Measurements from ENCODE around the gene MAST4.

Gene MAST4

GRCh38 chr5:66989781-66990180 lies 393.6 kb downstream of the MAST4 start:
- Histone ChIP-seq H4K20me1 (ENCODE audit: insufficient read depth, low read length) (no peaks in the 10 kb centered on the region), H3K79me2 (ENCODE audit: low read length) (no peaks in the 10 kb centered on the region), H3K27me3 (replicated peaks; ENCODE audit: insufficient read depth, low read length) (no peaks in the 10 kb centered on the region), H3K4me2 (ENCODE audit: low read depth, low read length) (no peak overlapping the region), H3K27ac (ENCODE audit: low read length) (no peak overlapping the region), H3F3A (ENCODE audit: insufficient read depth, low read length) (no peaks in the 10 kb centered on the region), H3K4me3 (ENCODE audit: low read length) (no peak overlapping the region), H3K36me3 (replicated peaks; ENCODE audit: insufficient read depth, low read length) (no peaks in the 10 kb centered on the region), H3K9me3 (replicated peaks; ENCODE audit: insufficient read depth, low read length) (no peaks in the 10 kb centered on the region), H3K9me2 (replicated peaks; ENCODE audit: insufficient read depth, low read length) (no peaks in the 10 kb centered on the region), H2AFZ (ENCODE audit: low read length) (no peak overlapping the region), H3K4me1 (ENCODE audit: low read length) (no peaks in the 10 kb centered on the region), H3K9ac (ENCODE audit: low read length) (no peak overlapping the region)
- TF ChIP-seq EZH2phosphoT487 (IDR thresholded peaks at IDR 0.05; ENCODE audit: low read length) (no peak), EZH2 (optimal IDR thresholded peaks at IDR 0.05; ENCODE audit: low read depth, low read length) (no peak), CTCF (IDR thresholded peaks at IDR 0.05; ENCODE audit: low read length) (no peak)
- DNase-seq, result no peak

- no peaks in the 10 kb centered on the region for H3F3A ChIP-seq (ENCODE audit: insufficient read depth, low read length)
- H3K4me1 ChIP-seq (ENCODE audit: low read length), result no peaks in the 10 kb centered on the region
- H4K20me1 ChIP-seq (ENCODE audit: insufficient read depth, low read length), result no peaks in the 10 kb centered on the region
- no peaks in the 10 kb centered on the region for H3K9me3 ChIP-seq (replicated peaks; ENCODE audit: insufficient read depth, low read length)
- no peak overlapping the region for H2AFZ ChIP-seq (ENCODE audit: low read length)
- no peak for DNase-seq
- H3K36me3 ChIP-seq (replicated peaks; ENCODE audit: insufficient read depth, low read length), result no peaks in the 10 kb centered on the region
- H3K4me2 ChIP-seq (ENCODE audit: low read depth, low read length), result no peak overlapping the region
- TF ChIP-seq EZH2 (optimal IDR thresholded peaks at IDR 0.05; ENCODE audit: low read depth, low read length), result no peak
- TF ChIP-seq CTCF (IDR thresholded peaks at IDR 0.05; ENCODE audit: low read length), result no peak
- TF ChIP-seq EZH2phosphoT487 (IDR thresholded peaks at IDR 0.05; ENCODE audit: low read length), result no peak
- no peak overlapping the region for H3K9ac ChIP-seq (ENCODE audit: low read length)
- no peaks in the 10 kb centered on the region for H3K27me3 ChIP-seq (replicated peaks; ENCODE audit: insufficient read depth, low read length)
- no peak overlapping the region for H3K27ac ChIP-seq (ENCODE audit: low read length)
- H3K4me3 ChIP-seq (ENCODE audit: low read length), result no peak overlapping the region
- H3K79me2 ChIP-seq (ENCODE audit: low read length), result no peaks in the 10 kb centered on the region
- no peaks in the 10 kb centered on the region for H3K9me2 ChIP-seq (replicated peaks; ENCODE audit: insufficient read depth, low read length)
These were observed 395.6 kb downstream of the MAST4 start for GRCh38 chr5:66991746-66992145.

- H3K36me3 ChIP-seq (replicated peaks; ENCODE audit: insufficient read depth, low read length), result no peaks in the 10 kb centered on the region
- no peaks in the 10 kb centered on the region for H3K79me2 ChIP-seq (ENCODE audit: low read length)
- no peak overlapping the region for H3K27ac ChIP-seq (ENCODE audit: low read length)
- no peak overlapping the region for H3K4me3 ChIP-seq (ENCODE audit: low read length)
- H4K20me1 ChIP-seq (ENCODE audit: insufficient read depth, low read length), result no peaks in the 10 kb centered on the region
- no peak for DNase-seq
- TF ChIP-seq EZH2phosphoT487 (IDR thresholded peaks at IDR 0.05; ENCODE audit: low read length) (no peak), CTCF (IDR thresholded peaks at IDR 0.05; ENCODE audit: low read length) (no peak), EZH2 (optimal IDR thresholded peaks at IDR 0.05; ENCODE audit: low read depth, low read length) (no peak)
- H3K27me3 ChIP-seq (replicated peaks; ENCODE audit: insufficient read depth, low read length), result no peaks in the 10 kb centered on the region
- H3K9me3 ChIP-seq (replicated peaks; ENCODE audit: insufficient read depth, low read length), result no peaks in the 10 kb centered on the region
- H2AFZ ChIP-seq (ENCODE audit: low read length), result no peak overlapping the region
- H3K9ac ChIP-seq (ENCODE audit: low read length), result no peak overlapping the region
- H3K9me2 ChIP-seq (replicated peaks; ENCODE audit: insufficient read depth, low read length), result no peaks in the 10 kb centered on the region
- H3K4me1 ChIP-seq (ENCODE audit: low read length), result no peaks in the 10 kb centered on the region
- no peak overlapping the region for H3K4me2 ChIP-seq (ENCODE audit: low read depth, low read length)
- H3F3A ChIP-seq (ENCODE audit: insufficient read depth, low read length), result no peaks in the 10 kb centered on the region
These were observed 396.4 kb downstream of the MAST4 start for GRCh38 chr5:66992547-66992946.

All from MM.1S (cell line).